Endothelial cell of hepatic sinusoid (primary cell): ENCODE measurements around the gene CEP104.

ENCODE experiments used
- in situ Hi-C: cut with HindIII; loops from 2 replicates; pipeline ENCODE4 v1.10.0; 2017; ENCODE audit warnings: low sequenced_read_pairs

CEP104 gene

GRCh38 chr1:3856923-3857790, at the start of gene CEP104, which contains the start of gene DFFB:
Gene CEP104, minus strand, starts transcription at chr1:3857211. Its CDS starts 4,804 bp downstream, at chr1:3852407.
Gene DFFB, plus strand, starts transcription at chr1:3857476. Its CDS starts 128 bp downstream, at chr1:3857604.
- in situ Hi-C loops, result no loop called here

- in situ Hi-C loops, result no loop called here
Measured at GRCh38 chr1:3906672-3907020, 49.6 kb upstream of the CEP104 start.

GRCh38 chr1:3905953-3906671, 49.1 kb upstream of the CEP104 start:
- in situ Hi-C loops, result no loop called here

DNA sequence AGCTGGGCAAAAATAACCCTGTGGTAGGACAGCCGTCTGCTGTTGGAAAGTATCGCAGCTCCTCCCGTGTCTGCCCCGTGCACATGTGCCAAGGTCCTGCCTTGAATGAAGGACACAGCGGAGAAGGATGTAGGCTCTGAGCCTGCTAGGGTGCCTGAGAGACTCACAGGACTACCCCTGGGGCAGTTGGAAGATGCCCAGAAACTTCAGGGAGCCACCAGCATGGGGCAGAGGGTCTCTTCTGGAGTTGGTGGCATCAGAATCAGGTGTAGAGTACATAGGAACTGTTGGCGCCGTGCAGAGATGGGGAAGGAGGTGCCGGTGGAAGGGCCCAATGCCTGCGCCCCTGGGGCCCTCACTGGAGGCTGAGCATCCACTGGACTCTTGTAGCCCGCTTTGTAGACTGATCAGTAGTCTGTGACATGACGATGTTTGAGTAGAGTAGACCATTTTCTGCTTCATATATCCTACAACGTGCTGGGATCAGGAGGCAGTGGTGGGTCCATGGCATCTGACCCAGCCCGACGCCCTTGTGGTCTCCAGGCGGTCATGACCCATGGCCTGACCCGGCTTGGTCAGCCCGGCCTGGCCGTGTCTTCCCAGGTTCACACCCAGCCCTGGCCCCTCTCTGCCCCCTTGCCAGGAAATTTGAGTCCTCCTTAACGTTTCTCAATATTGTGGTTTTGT, 48.4 kb upstream of the CEP104 start:
- in situ Hi-C loops, result no loop called here

GRCh38 chr1:3904843-3905185, 47.8 kb upstream of the CEP104 start:
- in situ Hi-C loops, result no loop called here

DNA sequence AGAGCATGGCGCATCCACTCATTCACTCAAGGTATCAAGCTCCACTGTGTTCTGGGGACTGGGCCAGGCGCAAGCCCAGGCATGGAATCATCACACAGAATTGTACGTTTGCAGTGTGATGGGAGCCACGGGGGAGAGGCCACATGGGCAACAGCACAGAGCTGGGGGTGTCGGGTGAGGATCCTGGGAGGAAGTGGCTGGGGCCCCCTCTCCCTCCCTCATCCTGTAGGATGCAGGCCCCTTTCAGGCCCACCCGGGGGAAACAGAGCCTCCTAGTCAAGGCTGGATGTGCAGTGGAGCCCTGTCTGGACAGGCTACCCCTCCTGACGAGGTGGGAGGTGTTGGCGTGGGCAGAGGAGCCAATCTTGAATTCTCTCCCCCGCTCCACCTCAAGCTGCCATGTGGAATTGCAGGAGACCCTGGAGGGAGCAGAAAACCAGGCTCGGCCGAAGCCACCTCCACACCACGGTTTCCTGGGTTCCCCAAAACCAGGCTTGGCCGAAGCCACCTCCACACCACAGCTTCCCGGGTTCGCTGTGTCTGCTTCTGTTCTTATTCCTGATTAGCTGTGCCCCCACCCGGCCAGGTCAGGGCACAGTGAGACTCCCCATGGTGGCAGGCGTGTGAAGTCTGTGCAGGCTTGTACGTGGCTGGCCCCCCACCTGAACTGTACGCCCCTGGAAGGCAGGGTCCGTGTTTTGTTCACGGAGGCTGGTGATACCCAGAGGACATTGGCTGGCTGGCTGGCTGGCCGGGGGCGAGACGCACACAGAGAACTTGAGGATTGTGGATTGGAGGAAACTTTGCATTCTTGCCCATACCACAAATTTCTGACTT, 47.2 kb upstream of the CEP104 start:
- in situ Hi-C loops, result no loop called here

GRCh38 chr1:3903141-3904005, 46.4 kb upstream of the CEP104 start:
- in situ Hi-C loops, result no loop called here

GRCh38 chr1:3902571-3903091, 45.6 kb upstream of the CEP104 start:
- in situ Hi-C loops, result no loop called here

- in situ Hi-C loops, result no loop called here
Measured at GRCh38 chr1:3902111-3902511, 45.1 kb upstream of the CEP104 start.

GRCh38 chr1:3900969-3901529, 44.0 kb upstream of the CEP104 start:
- in situ Hi-C loops, result no loop called here

DNA sequence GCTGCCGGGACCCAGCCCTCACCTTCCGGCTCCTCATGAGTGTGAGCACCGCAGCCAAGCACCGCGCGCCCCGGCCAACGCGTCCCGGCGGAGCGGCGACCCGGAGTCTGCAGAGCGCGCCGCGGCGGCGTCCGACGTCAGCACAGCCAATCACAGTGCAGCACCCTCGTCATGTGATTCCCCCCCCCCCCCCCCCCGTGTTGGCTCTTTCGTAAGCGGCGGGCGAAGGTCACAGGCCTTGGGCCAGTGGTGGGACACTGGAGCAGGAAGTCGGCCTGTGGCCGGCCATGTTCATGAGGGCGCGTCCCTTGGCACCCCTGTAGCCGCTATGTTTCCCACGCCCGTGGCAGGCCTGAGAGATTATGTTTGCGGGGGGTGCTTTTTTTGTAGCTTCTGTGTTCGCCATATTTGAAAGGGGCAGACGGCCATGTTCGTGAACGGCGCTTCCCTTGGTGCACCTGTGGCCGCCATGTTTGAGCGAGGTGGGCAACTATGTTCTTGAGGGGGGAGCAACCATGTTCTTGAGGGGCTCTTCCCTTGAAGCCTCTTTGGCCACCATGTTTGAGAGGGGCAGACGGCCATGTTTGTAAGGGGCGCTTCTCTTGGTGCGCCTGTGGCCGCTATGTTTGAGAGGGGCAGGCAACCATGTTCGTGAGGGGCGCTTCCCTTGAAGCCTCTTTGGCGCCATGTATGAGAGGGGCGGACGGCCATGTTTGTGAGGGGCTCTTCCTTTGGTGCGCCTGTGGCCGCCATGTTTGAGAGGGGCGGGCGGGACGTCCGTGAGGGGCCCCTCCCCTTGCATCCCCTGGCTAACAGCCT, 43.3 kb upstream of the CEP104 start, which contains the start of gene C1orf174:
Gene C1orf174, minus strand, starts transcription at position 123 of the 819 bp plus-strand sequence. Its CDS starts 86 bp downstream, at position 37.
- in situ Hi-C loops, result no loop called here

GRCh38 chr1:3899754-3900149, 42.7 kb upstream of the CEP104 start:
- in situ Hi-C loops, result no loop called here

- in situ Hi-C loops, result no loop called here
Measured at GRCh38 chr1:3898994-3899753, 42.2 kb upstream of the CEP104 start.

GRCh38 chr1:3898475-3898735, 41.4 kb upstream of the CEP104 start:
- in situ Hi-C loops, result no loop called here

- in situ Hi-C loops, result no loop called here
Measured at GRCh38 chr1:3896396-3897000, 39.5 kb upstream of the CEP104 start.

- in situ Hi-C loops, result no loop called here
Measured at GRCh38 chr1:3895951-3896325, 38.9 kb upstream of the CEP104 start.

DNA sequence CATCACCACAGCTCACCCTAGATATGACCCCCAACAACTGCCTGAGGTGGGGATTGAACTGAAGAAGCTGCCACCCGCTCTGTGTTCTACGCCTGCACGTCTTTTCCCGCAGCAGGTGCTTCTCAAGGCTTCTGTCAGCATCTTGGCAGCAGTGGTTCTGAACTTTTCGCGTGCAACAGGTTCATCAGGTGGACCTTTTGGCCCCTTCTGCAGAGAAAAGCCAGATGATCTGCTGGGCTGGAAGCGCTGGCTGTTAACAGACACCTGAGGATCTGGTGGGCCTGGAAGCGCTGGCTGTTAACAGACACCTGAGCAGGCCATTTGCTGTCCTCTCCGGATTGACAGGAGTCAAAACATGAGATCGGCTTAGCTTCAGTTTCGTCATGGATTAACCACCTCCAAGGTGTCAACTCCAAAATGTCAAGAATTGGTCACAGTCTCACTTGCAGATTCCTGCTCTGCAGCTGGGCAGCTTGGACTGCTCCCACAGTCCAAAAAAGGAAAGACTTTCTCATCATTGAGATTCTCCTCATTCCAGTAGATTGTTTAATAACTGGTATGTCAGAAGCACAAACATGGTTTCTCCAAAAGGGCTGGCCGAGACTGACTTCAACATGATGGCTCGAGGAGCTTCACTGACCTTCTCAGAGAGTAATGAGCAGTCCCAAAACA, 38.4 kb upstream of the CEP104 start:
- in situ Hi-C loops, result no loop called here
